Calu3 (cell line): ENCODE measurements around the gene GNB1. TPM values are rescaled to one million over a fixed set of nuclear protein-coding genes. Genes with fewer than 3 reads are reported as not detected.

ENCODE experiments used
- BruUV-seq: library from RNA; stranded (reverse); fragments of 400-500 nt; replicated peaks from 2 replicates; lab custom pipeline; 2021; lab: Mats Ljungman, UMichigan
- CTCF ChIA-PET: fragments of 300-600 bp; sonication (Branson Sonifier 250); formaldehyde crosslinking; loops from one replicate; lab custom pipeline; 2022; ENCODE audit warnings: antibody characterized with exemption; lab: Charles Lee
- DNase-seq: peaks from one replicate; pipeline ENCODE4 v3.0.0; 2022
- H3K27ac Mint-ChIP-seq: one replicate; pipeline ENCODE4 v1.8.0; 2022; ENCODE audit warnings: mixed read lengths; ENCODE audit not compliant: unreplicated experiment
- H3K27me3 Mint-ChIP-seq: one replicate; pipeline ENCODE4 v1.8.0; 2022; ENCODE audit warnings: mixed read lengths; ENCODE audit not compliant: unreplicated experiment
- H3K36me3 Mint-ChIP-seq: one replicate; pipeline ENCODE4 v1.8.0; 2022; ENCODE audit warnings: mild to moderate bottlenecking, moderate library complexity, mixed read lengths; ENCODE audit not compliant: insufficient read depth, unreplicated experiment
- H3K4me1 Mint-ChIP-seq: one replicate; pipeline ENCODE4 v1.8.0; 2022; ENCODE audit warnings: mild to moderate bottlenecking, low read depth, mixed read lengths; ENCODE audit not compliant: unreplicated experiment
- H3K4me3 Mint-ChIP-seq: one replicate; pipeline ENCODE4 v1.8.0; 2022; ENCODE audit warnings: mild to moderate bottlenecking, low read depth, moderate library complexity, mixed read lengths; ENCODE audit not compliant: unreplicated experiment
- H3K9me3 Mint-ChIP-seq: one replicate; pipeline ENCODE4 v1.8.0; 2022; ENCODE audit warnings: low read depth, mixed read lengths; ENCODE audit not compliant: unreplicated experiment
- CTCF ChIP-seq: fragments of 200-600 bp; IDR thresholded peaks from one replicate; pipeline ENCODE4 v1.8.0; 2022; ENCODE audit warnings: antibody characterized with exemption; ENCODE audit not compliant: unreplicated experiment
- intact Hi-C: fragments of 100-400 bp; cut with micrococcal nuclease; formaldehyde crosslinking; loops from one replicate; pipeline ENCODE4 v1.10.0; 2022; ENCODE audit not compliant: unreplicated experiment
- total RNA-seq: library from RNA; stranded (reverse); gene quantifications from 2 replicates; pipeline ENCODE4 v1.2.3, GENCODE V29; 2022

Gene GNB1
- total RNA-seq, 1 experiment from 2014 or later, result 252 TPM

GRCh38 chr1:1881727-1882126, 9.2 kb downstream of the GNB1 start:
- no TSS peak for BruUV-seq
- Mint-ChIP-seq H3K27me3 (no peaks in the 10 kb centered on the region), H3K9me3 (no peaks in the 10 kb centered on the region), H3K4me1 (peaks cover 19% of the 10 kb centered on the region), H3K27ac (no peak overlapping the region), H3K36me3 (peaks cover 21% of the 10 kb centered on the region), H3K4me3 (no peak overlapping the region)
- intact Hi-C loops, result no loop called here
- no peak for TF ChIP-seq CTCF
- no peak for DNase-seq
- CTCF ChIA-PET, result no interaction called here

- Mint-ChIP-seq H3K27me3 (no peaks in the 10 kb centered on the region), H3K4me3 (no peak overlapping the region), H3K27ac (no peak overlapping the region), H3K9me3 (no peaks in the 10 kb centered on the region), H3K4me1 (peaks cover 27% of the 10 kb centered on the region), H3K36me3 (peaks cover 29% of the 10 kb centered on the region)
- BruUV-seq, result no TSS peak
- intact Hi-C loops, result no loop called here
- CTCF ChIA-PET, result no interaction called here
- DNase-seq, result no peak
- TF ChIP-seq CTCF, result no peak
These were observed 10.1 kb downstream of the GNB1 start for GRCh38 chr1:1880617-1881312.

- H3K27me3 Mint-ChIP-seq, result no peaks in the 10 kb centered on the region
- DNase-seq, result no peak
- peaks cover 27% of the 10 kb centered on the region for H3K4me1 Mint-ChIP-seq
- no peak overlapping the region for H3K4me3 Mint-ChIP-seq
- peaks cover 36% of the 10 kb centered on the region for H3K36me3 Mint-ChIP-seq
- TF ChIP-seq CTCF, result no peak
- CTCF ChIA-PET, result no interaction called here
- no peaks in the 10 kb centered on the region for H3K9me3 Mint-ChIP-seq
- BruUV-seq, result no TSS peak
- no peak overlapping the region for H3K27ac Mint-ChIP-seq
- intact Hi-C loops, result no loop called here
These were observed 10.9 kb downstream of the GNB1 start for GRCh38 chr1:1879942-1880341.

- peaks cover 23% of the 10 kb centered on the region for H3K4me1 Mint-ChIP-seq
- no peaks in the 10 kb centered on the region for H3K27me3 Mint-ChIP-seq
- no peaks in the 10 kb centered on the region for H3K9me3 Mint-ChIP-seq
- H3K27ac Mint-ChIP-seq, result no peak overlapping the region
- no peak overlapping the region for H3K4me3 Mint-ChIP-seq
- no peak for DNase-seq
- no peak for TF ChIP-seq CTCF
- CTCF ChIA-PET, result no interaction called here
- H3K36me3 Mint-ChIP-seq, result peaks cover 40% of the 10 kb centered on the region
- no TSS peak for BruUV-seq
- intact Hi-C loops, result no loop called here
These were observed 12.9 kb downstream of the GNB1 start for GRCh38 chr1:1877865-1878436.
